KG1 (cell line): ENCODE results near the gene IDI1.
"Not testable (repeated sequence)": the region's sequence is repeated elsewhere in the genome, so short reads cannot be mapped to it uniquely, and the experiment has no call there.

ENCODE experiments used
- DNase-seq: peaks from one replicate; lab custom pipeline; 2025; lab: John Stamatoyannopoulos, UW

IDI1 gene

GRCh38 chr10:1034758-1035157, 14.2 kb downstream of the IDI1 start:
- no peak for DNase-seq

DNA sequence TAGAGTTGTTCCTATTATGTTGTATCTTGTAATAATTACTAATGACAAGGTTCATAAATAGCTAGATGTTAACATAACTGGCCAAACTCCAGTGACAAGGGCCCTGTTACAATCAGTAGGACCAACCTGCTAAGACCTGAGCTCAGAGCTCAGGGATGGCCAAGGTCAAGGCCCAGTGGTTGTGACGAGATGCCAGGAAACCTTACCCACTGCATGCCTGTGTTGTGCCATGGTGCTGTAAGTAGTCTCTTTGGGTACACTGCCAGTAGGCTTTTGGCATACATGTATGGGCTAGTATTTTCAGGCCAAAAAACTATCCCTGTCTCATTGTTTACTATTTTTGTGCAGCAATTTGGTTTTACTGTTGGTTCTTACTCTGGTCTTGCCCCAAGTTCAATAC, 15.3 kb downstream of the IDI1 start:
- DNase-seq: no peak

- DNase-seq: no peak
Measured at GRCh38 chr10:1029838-1030237, 19.1 kb downstream of the IDI1 start.

GRCh38 chr10:1026578-1026977, 22.3 kb downstream of the IDI1 start:
- DNase-seq: no peak

DNA sequence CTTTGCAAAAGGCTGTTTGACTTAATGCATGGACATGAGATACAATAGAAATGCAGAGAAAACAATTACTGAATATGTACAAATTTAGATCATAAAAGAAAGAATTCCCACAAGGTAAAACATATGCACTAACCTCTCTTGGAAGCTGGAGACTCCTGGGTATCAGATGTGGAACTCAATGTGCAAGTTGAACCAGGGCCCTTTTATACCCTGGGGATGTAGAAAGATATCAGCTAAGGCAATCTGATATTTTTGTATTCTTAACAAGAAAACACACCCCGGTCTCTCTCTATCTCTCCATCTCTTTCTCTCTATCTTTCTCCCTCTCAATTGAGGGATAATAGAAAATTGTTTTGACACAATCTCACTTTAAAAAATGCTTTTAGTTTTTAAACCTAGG, 23.2 kb downstream of the IDI1 start, which contains the start of gene IDI2:
TSS of gene IDI2 (minus strand) at position 177 of the 400 bp plus-strand sequence. CDS start 1,136 bp downstream, outside the sequence.
- DNase-seq: no peak

DNA sequence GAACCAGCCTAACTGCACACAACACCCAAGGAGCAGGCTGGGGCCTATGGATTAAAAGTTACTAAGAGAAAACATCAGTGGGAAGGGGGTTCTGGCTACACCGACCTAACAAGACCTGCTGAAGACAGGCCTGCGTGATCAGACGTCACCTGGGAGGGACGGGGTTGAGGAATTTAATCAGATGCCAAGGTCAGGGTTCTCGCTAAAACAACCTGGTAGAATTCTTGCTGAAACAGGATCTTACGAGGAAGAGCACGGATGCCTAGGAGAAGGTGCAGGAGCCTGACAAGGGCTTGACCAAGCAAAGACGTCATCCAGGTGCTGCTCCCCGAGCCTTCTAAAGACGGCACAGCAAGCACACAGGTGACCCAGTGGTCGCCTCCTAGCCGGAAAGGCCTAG, 24.8 kb downstream of the IDI1 start:
- DNase-seq: no peak

DNA sequence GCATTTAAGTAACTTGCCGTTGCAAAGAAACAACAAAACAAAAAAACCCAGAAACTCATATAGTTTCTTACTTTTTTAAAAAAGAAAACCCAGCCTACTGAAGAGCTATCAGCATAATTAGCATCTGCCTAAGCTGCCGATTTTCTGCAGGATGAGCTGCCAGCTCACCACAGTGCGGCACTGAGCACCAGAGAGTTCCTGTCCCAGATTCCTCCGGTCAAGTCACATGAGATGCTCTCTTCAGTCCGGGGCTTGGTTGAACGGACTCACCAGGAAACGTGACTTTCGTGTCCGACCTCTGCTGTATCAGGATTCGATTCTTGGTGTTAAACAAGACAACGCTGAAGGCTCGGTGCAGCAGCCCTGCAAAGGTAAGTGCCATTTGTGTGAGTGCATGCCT, 26.5 kb downstream of the IDI1 start:
- DNase-seq: no peak

DNA sequence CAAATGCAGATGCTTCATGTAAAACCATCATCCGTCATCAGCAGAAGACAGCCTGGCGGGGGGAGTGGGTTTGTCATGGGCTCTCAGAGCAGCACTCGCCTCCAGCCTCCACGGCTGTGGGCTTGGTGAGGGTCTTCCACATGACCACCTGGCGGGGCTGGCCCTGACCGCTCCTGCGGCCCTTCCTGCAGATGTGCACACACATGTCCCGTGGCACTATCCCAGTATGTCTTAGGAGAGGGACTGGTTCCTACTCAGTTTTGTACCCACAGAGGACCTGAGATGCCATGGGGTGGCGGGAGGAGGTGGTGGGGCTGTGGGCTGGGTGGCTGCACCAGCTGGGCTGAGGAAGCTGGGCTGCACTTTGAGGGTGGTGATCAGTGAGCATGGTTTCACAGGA, 28.0 kb downstream of the IDI1 start:
- no peak for DNase-seq

- no peak for DNase-seq
Measured at GRCh38 chr10:1020460-1020859, 28.5 kb downstream of the IDI1 start.

- DNase-seq: no peak
Measured at GRCh38 chr10:1019362-1019761, 29.6 kb downstream of the IDI1 start.

DNA sequence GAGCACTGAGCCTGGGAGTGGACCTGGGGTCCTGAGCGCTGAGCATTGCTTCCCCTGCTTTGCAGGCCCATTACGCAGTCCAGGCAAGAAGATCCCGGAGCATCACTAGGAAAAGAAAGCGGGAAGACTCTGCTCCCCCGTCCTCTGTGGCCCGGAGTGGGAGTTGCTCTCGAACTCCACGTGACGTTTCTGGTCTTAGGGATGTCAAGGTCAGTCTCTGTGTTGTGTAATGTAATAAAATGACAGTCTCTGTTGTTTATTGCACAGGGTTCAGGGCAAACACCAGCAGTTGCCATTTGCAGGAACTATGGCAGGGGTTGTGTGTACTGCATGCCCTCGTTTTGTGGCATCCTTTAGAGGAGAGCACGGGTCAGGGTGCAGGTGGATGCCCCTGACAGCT, 33.2 kb downstream of the IDI1 start:
- no peak for DNase-seq

DNA sequence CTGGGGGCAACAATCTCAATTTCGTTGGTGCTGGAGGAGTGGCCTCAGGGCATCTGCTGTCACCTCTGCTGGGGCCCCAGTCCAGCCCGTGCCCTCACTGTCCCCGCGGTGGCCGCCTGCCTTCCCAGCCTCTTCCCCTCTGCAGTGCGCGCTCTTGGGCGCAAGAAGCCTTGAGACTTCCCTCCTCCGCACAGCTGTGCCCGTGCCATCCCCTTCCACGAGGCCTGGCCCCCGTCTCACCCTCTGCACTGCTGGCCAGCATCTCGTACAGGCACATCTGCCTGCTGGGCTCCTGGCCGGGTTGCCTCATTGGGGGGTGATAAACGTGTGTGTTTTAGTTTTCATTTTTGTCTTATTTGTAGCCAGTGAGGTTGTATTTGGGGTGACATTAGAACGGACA, 37.2 kb downstream of the IDI1 start:
- no peak for DNase-seq

- no peak for DNase-seq
Measured at GRCh38 chr10:1010703-1011102, 38.2 kb downstream of the IDI1 start.

- not testable (repeated sequence) for DNase-seq
Measured at GRCh38 chr10:1009947-1010346, 39.0 kb downstream of the IDI1 start.

GRCh38 chr10:1009071-1009494, 39.8 kb downstream of the IDI1 start:
- DNase-seq: no peak

DNA sequence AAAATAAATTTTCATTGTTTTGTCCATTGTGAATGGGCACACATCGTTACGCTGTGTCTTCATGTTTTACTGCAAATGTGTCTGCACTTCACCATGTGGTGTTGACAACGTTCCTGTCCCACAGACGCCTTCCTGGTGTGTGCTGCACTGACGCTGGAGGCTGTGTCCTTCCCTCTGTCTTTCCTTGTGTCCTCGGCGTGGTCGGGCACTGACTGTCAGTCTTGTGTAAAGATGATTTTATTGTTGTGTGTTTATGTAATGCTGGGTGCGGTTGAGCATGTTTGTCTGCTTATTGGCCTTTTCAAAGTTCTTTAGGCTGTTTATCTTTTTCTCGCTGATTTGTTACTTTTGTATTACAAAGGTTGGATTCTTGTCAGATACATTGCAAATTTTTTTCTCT, 41.3 kb downstream of the IDI1 start:
- DNase-seq: no peak

DNA sequence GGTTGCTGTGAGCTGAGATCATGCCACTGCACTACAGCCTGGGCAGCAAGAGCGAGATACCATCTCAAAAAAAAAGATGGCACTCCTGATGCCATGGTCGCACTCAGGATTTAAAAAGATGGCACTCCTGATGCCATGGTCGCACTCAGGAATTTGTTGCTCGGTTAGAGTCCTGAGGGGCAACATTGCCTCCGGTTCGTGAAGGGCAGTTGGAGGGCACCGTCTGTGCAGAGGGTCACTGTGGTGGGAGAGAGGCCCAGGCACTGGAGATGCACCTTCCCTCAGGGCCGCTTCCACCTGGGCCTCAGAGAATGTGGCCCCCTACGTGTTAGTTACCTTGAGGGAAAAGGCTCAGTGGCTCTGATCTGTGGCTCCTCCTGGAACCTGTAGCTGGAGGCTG, 42.3 kb downstream of the IDI1 start:
- no peak for DNase-seq

GRCh38 chr10:1003884-1004670, 44.8 kb downstream of the IDI1 start:
- DNase-seq: no peak

- DNase-seq: no peak
Measured at GRCh38 chr10:1002425-1003006, 46.4 kb downstream of the IDI1 start.

DNA sequence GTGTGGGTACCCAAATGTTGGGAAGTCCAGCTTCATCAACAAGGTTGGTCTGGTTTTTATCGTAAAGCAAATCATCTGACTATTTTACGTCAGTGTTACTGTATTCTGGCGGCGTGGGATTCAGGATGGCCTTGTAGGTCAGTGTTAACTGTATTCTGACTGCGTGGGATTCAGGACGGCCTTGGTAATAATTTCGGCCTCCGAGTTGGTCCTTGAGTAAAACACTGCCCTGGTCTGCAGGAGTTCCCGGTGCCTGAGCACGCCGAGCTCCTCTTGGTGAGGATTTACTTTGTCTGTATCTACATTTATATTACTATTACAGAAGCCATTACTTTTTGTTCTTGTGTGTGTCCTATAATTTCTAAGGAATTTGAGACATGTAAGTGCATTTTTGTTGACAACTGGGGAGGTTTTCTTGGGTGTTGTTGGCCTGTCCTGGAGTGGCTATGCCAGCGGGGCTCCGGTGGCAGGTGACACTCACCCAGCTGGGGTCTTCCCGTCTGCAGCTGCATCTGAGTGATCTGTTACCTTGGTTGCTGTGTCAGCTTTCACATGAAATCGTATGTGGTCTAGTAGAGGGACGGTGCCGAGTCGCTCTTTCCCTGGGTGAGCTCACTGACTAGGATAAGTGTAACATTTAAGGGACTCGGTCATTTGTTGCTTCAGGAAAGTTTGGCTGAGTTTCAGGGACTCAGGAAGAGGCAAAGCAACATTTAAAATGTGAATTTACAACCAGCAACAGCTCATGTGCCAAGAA, 51.5 kb downstream of the IDI1 start:
- no peak for DNase-seq

GRCh38 chr10:996031-996430, 52.9 kb downstream of the IDI1 start:
- no peak for DNase-seq

DNA sequence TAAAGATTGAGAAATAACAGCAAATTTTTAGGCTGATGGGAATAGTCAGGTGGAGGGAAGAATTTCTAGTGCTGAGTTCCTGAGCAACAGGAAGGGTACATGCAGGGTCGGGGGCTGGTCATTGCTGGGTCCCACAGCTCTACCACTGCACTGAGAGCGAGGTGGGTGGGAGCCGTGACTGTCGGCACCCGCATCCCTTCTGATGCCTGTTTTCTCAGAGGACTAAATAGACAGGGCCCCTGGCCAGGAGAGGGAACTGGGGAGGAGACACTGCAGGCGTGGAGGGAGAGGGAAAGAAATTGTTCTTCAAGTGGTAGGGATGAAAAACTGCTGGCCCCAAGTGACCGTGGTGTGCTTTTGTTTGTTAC, 53.4 kb downstream of the IDI1 start:
- DNase-seq: no peak
